ENCODE measurements around the gene CNR1.

DNA sequence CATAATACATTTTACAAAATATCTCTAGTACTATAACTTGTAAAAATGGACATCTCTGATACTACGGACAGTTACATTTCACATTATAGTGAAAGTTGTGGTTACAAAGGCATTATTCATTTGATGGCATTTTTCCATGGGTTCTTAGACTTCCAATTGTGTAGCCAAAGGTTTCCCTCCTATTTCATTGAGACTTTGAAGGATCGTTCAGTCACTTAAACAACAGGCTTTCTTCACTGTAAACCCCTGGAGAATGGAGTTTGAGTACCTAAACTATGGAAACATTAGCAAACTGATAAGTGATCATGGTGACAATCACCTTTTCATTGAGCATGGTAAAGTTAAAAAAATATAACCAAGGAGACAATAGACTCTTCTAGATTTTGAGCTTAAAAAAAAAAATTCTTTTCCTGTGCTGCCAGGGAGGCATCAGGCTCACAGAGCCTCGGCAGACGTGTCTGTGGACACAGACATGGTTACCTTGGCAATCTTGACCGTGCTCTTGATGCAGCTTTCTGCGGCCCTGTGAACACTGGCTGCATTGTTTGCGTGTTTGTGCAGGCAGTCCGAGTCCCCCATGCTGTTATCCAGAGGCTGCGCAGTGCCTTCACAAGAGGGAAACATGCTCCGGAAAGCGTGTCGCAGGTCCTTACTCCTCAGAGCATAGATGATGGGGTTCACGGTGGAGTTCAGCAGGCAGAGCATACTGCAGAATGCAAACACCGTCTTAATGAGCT, 22.6 kb downstream of the CNR1 start:
- TF ChIP-seq, protein P1, sequence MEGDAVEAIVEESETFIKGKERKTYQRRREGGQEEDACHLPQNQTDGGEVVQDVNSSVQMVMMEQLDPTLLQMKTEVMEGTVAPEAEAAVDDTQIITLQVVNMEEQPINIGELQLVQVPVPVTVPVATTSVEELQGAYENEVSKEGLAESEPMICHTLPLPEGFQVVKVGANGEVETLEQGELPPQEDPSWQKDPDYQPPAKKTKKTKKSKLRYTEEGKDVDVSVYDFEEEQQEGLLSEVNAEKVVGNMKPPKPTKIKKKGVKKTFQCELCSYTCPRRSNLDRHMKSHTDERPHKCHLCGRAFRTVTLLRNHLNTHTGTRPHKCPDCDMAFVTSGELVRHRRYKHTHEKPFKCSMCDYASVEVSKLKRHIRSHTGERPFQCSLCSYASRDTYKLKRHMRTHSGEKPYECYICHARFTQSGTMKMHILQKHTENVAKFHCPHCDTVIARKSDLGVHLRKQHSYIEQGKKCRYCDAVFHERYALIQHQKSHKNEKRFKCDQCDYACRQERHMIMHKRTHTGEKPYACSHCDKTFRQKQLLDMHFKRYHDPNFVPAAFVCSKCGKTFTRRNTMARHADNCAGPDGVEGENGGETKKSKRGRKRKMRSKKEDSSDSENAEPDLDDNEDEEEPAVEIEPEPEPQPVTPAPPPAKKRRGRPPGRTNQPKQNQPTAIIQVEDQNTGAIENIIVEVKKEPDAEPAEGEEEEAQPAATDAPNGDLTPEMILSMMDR (IDR thresholded peaks at IDR 0.05) = no peak
- TF ChIP-seq POLR2A (IDR thresholded peaks at IDR 0.05) = no peak

All from esophagus squamous epithelium (tissue), 4 donors.